GM21723 (cell line): ENCODE measurements around the gene MS4A10.

Experiments
- ATAC-seq: cut with Tn5 transposase; IDR thresholded peaks from one replicate; pipeline ENCODE4 v1.9.1; 2021; ENCODE audit warnings: mild to moderate bottlenecking, moderate library complexity; ENCODE audit not compliant: unreplicated experiment

The MS4A10 gene

DNA sequence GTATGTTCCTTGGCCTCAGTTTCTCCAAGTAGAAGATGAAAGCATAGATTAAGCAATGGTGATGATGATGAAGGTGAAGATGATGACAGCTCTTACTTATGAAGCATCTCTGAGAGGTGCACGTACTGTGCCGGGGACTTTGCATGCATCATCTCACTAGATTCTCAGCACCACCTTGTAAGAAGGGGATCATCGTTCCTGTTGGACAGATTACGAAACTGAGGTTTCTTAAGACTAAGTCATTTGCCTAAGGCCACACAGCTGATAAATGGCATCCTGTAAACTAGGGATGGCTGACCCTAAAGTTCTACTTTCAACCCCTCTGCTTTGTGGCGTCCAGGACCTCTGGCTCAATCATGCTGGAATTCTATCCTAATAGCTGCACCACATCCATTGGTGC is 19.8 kb upstream of the MS4A10 start:
- ATAC-seq: no peak

DNA sequence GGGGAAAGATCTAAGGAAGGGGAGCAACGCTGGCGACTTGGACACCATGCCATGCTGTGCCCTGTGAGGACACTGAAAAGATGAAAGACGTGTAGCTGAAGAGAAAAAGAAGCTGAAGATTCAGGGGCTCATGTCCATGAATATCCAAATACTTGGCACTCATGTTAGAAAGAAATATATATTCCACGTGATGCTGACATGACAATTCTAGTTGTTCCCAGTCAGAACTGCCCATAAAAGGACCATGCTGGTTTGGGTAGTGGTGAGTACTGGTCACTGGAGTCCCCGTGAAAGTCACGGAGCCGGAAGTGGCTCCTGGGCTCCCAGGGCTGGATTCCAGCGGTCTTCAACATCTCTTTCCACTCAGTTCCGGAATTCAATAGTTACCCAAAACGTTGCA is 18.6 kb upstream of the MS4A10 start:
- no peak for ATAC-seq

DNA sequence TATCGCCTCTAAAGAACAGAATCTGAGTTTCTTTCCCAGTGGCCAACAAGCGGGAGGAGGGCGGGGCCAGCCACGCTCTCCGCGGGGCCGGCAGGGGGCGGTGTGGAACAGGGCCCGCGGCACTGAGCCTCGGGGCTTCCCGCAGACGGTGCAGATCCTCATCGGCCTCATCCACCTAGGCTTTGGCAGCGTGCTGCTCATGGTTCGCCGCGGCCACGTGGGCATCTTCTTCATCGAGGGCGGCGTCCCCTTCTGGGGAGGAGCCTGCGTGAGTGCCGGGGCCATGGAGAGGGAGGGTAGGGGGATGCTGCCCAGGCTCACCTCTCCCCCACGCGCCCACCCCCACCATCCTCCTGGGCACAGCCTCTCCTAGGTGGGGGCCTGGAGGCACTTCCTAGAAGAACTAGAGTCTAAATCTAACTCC is 17.7 kb upstream of the MS4A10 start:
- ATAC-seq: no peak

DNA sequence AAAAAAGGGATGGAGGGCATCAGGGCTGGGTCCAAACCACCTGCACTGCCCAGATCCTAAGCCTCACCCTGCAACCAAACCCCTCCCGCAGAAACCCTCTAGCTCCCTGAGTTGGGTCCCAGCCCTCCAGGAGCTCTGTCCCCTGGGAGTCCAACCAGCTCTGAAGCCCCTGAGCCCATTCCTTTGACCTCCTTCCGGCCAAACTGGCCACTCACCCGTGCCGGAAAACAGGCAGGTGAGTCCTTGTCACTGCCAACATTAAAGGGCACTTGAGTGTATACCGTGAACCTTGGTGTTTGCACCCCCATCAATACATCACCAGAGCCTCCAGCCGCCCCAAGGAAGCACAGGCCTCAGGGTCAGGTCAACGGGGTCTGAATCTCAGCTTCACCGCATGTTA is 16.9 kb upstream of the MS4A10 start:
- ATAC-seq: no peak

DNA sequence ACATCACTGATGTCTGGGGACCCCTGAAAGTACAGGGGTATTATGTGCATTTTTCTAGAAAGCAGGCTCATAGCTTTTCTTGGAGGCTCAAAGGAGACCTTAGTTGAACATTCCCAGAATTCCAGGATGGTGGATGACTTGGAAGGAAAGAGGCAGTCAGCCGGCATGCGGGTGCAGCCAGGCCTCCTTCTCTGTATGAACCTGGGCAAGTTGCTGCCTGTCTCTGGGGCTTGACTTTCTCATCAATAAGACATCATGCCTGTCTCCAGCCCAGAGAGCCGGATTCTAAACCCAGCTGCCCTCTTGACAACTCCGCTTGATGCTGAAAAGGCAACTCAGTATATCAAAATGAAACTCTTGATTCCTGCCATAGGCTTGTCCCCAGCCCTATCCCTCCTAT is 15.9 kb upstream of the MS4A10 start:
- no peak for ATAC-seq

DNA sequence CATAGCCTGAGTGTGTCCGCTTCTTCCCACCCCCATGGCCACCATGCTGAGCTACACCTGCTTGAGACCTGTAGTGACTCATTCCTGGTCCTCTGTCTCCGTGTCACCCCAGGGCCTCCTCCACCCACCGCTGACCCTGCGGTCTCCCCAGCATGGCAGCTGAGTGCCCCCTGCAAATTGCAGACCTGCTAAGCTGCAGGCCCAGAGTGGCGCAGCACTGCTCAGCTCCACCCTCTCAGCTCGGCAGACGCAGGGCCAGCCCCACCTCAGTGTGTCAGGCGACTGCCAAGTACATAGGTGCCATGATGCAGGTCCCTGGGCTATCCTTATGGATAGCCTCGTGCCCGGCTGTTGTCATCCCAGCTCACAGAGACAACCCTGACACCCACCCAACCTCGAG is 15.3 kb upstream of the MS4A10 start:
- no peak for ATAC-seq

DNA sequence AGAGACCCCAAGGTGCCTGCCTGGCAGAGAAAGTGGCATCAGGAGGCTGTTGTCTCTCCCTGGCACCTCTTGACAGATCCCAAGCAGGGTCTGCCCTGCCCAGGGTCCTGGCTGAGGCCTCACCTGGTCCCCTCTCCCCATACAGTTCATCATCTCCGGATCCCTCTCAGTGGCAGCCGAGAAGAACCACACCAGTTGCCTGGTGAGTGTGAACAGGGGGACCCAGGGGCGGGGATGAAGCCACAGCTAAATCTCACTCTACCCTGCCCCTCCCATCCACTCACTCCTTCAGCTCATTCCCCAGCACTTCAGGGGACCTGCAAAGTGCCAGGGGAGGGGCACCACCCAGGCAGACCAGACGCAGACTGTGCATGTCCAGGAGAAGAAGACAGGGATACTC is 14.0 kb upstream of the MS4A10 start:
- no peak for ATAC-seq

DNA sequence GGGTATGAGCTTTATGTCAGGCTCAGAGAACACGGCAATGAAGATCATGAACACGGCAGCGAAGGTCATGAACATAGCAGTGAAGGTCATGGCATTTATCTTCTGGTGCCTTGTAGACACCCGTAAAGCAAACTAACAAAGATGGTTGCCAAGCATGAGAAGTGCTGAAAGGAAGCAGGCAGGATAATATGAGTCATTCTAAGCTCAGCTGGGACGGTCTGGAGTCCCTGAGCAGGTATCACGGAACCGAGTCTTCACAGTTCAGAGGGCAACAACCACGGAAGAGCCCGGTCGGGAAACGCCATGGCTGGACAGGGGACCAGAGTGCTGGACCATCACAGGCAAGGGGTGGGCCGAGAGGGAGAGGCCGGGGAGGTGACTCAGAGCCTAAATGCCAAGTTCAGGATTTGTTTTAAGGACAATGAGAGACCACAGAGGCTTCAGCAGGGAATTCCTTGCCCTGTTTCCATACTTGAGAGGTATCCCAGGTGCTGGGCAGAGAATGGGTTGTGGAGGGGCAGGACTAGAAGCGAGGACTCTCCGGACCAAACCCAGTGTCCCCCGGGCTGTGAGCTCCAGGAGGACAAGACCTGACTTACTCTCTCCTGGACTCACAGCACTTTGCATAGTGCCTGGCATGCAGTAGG is 13.1 kb upstream of the MS4A10 start:
- no peak for ATAC-seq

DNA sequence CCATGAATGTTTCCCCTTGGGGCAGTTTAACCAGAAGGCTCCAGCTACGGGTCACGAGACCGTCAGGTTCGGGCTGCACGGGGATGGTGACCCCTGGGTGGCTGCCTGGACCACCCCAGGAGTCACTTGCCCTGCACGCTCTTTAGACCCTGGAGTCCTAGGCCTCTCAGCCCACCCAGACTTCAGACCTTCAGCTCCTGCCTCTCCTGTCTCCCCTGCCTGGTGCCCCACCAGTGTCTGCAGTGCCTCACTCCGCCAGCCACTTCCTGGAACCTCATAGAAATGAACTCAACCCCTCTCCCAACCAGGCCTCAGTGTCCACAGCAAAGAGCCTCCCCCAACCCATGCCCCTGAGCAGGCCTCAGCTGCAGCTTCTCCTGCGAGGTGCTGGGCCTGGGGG is 12.5 kb upstream of the MS4A10 start:
- no peak for ATAC-seq

DNA sequence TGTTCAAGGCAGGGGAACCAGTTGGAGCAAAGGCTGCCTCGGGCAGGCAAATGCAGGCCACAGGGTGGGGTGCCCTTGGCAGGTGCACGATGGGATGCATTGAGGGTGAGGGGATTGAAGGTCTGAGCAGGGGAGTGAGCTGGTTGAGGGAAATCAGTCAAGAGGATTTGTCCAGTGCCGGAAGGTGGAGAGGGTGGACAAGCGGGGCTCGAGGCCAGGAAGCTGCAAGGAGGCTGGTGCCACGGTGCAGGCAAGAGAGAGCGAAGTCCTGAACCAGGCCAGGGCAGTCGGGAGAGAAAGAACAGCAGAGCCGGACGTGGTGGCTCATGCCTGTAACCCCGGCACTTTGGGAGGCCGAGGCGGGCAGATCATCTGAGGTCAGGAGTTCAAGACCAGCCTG is 10.4 kb upstream of the MS4A10 start:
- no peak for ATAC-seq

DNA sequence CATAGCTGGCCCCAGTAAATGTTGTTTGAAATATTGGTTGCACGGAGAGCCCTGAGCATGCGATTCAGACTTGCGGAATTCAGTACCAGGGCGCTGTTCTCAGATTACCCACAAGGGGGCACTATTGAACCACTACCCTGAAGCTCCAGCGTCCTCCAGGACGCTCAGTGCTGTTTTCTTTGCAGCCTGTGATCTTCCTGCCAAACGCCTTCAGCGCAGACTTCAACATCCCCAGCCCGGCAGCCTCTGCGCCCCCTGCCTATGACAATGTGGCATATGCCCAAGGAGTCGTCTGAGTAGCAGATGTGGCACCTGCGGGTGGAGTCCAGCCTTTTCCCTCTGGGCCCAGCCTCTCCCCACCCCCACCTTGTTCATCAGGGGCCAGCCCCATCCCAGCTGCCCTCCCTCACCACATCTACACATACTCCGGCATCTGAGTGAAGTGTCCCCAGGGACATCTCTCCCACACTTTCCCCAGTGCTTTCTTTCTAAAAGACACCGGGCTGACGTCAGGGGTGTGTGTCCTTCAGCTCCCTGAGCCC is 9.6 kb upstream of the MS4A10 start:
- peak; percentile 75 for ATAC-seq

DNA sequence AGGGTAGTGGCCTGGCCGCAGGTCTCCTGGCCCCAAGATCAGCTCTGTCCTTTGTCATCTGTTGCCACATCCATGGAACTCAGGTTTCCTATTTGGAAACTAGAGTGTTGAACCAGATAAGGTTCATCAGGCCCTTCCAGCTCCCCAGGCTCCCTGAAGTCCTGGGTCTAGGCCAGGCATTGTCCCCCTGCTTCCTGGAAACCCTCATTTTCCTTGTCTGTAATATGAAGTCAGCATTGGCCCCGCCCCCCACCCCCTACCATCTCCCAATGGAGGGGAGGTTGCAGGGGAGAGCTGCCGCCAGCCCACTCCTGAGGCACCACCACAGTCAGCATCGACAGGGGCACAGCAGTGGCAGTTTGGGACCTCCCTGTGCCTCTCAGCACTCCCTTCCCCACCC is 9.0 kb upstream of the MS4A10 start:
- ATAC-seq: no peak

DNA sequence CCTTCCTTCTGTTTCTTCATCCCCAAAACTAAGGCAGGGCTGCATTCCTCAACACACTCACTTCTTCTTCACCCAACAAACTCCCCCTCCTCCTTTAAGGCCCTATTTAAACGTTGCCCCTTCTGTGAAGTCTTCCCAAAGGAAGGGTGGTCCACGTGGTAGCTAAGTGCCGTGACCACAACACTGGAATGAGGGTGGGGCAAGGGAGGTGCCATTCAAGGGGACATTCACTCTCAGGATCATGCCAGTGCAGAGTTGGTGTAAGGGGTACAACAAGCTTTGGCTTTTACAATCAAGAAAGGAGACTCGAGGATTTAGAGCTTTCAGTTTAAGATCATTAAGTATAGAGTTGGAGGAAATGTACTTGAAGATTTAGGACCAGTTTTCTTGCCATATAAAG is 8.0 kb upstream of the MS4A10 start:
- ATAC-seq: no peak

DNA sequence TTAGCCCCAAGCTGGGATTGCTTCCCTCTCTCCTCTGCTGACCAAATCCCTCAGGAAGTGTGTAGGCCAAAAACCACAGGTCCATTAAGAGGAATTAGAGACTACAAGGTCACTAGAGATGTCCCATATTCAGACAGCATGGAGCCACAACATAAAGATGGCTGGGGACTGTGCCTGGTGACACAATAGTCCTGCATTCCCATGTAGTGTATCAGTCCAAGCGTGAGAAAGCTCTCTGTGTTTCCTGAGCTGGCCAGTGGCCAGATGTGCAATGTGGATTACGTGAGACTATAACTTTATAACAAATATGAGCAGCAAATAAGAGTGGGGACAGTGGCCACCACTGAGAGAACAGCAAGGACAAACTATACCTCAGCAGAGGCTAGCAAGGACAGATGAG is 7.6 kb upstream of the MS4A10 start:
- no peak for ATAC-seq

DNA sequence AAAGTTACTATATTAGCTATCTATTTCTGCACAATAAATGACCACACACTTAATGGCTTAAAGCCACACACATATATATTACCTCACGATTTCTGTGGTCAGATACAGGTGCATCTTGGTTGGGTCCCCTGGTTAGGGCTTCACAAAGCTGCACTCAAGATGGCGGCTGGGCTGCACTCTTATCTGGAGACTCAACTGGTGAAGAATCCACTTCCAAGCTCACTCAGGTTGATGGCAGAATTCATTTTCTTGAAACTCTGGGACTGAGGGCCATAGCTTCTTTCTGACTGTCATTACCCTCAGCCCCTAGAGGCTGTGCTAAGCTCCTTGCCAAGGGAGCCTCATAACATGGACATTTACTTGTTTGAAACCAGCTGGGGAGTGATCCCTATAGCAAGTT is 5.1 kb upstream of the MS4A10 start:
- no peak for ATAC-seq

DNA sequence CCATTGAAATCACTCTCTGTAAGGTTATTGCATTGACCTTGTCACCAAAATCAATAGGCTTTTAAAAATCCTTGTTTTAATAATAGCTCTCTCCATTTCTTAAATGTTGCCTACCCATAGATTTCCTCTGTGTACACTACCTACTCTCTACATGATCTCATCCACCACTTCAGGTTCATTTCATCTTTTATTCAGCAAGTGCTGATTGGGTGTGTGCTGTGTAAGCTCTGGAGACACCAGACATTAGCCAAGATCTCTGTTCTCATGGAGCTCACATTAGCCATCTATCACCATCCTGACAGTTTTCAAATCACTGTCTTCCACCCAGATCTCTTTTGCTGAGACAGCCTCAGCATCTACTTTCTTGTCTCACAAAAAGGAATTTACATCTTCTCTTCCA is 4.4 kb upstream of the MS4A10 start:
- ATAC-seq: no peak

DNA sequence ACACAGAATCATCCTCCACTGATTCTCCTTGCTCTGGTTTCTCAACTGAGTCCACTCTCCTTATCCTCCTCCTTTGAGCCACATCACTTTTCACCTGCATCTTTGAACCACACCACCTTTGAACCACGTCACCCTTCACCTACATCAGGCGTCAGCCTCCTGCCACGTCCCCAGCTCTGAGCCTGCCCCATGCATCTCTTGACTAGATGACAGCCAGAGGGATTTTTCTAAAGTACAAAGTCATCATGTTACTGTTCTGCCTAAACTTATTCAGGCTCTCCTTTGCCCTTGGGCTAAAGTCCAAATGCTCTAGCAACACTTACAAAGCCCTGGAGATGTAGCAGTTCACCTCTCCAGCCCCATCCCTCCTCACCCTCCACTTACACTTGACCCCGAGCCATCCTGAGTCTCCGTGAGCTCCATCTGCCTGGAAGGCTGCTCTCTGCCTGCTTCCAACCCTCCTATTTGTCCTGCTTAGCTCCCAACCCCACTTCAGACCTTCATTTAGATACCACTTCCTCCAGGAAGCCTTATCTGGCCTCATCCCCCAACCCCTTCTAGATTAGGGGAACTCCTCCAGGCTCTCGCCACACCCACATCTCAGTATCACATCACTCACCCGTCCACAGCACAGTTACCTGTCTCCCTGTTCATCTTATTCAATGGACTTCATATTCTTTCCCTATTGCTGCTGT is 3.7 kb upstream of the MS4A10 start:
- no peak for ATAC-seq

DNA sequence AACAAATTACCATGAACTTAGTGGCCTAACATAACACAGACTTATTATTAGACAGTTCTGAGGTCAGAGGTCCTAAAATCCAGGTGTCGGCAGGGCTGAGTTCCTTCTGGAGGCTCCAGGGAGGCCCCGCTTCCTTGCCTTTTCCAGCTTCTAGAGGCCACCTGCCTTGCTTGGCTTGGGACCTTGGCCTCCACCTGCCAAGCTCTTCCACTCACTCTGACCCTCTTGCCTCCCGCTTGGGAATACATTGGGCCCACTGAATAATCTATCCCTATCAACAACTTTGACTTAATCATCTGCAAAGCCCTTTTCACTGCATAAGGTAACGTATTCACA is 3.2 kb upstream of the MS4A10 start:
- no peak for ATAC-seq

DNA sequence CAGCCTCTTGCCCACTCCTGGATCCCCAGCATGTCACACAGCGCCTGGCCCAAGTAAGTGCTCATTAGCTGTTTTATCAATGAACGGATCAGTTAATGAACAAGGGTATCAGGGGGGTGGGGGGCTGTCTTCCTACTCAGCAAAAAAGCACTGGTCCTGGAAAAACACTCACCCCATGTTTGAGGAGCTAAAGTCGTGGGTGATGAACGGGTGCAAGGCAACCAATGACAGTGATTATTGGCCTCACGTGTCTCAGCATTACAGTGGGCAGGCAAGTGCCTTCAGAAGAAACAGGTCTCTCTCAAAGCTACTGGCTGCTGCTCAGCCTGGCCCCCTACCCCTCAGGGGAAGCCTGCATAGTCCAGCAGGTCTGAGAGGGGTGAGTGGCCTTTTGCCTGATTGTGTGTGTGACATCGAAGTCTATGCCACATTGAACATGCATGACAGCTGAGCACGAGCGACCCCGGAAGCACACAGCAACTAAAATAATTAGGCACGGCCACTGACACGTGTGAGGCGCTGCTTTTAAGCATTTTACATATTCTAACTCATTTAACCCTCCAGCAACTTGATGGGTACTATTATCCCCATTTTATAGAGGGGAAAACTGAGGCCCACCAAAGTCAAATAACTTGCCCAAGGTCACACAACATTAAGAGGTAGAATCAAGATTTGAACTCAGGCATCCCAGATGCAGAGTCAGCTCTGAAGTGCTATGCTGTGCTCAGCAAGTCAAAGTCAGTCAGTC is 2.6 kb upstream of the MS4A10 start:
- ATAC-seq: no peak

DNA sequence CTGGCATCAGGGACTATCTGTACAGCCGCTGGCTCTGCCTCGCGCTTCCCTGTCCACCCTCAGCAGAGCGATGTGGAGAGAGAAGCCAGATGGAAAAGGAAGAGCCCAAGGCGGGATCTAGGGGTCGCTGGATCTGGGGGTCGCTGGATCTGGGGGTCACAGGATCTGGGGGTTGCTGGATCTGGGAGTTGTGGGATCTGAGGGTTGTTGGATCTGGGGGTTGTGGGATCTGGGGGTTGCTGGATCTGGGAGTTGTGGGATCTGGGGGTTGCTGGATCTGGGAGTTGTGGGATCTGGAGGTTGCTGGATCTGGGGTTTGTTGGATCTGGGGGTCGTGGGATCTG is 2.0 kb upstream of the MS4A10 start:
- no peak for ATAC-seq

DNA sequence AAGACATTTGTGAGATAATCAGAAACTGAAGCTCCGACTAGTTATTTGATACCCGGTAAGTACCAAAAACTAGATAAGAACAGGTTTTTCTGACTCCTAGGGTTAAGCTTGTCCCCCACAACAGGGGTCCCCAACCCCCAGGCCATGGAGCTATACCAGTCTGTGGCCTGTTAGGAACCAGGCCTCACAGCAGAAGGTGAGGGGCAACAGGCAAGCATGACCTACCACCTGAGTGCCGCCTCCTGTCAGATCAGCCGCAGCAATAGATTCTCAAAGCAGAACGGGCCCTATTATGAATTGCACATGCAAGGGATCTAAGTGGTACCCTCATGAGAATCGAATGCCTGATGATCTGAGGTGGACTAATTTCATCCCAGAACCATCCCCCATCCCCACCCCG is 1.2 kb upstream of the MS4A10 start:
- ATAC-seq: no peak

DNA sequence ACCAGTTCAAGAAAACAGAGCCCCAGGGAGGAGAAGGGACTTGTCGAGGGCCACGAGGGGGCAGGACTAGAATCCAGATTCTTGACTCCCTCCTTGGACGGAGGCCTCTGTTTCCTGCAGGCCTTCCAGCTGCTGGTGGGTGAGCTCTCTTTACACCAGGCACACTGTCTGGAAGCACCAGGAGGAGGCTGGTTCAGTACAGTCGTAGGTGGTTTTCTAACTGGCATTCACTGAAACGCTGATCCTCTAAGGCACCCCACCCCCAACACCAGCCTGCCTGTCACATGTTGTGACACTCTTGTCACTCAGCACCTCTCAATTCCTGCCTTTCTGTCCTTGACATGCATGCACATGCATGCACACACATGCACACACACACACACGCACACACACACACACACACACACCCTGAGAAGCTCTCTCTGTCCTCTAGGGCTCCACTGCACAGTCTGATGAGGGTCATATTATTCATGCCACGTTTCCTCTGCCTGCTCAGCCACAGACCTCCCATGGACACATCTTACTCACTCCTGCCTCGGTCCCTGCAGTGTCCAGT is 751 bp downstream of the MS4A10 start:
- ATAC-seq: no peak
